DMS53 treated with DMSO at 0.1 percent for 48 hours (cell line): Measurements from ENCODE around the gene FBLN1.
"Not testable (repeated sequence)": the region's sequence is repeated elsewhere in the genome, so short reads cannot be mapped to it uniquely, and the experiment has no call there.

Experiments
- DNase-seq: peaks from one replicate; lab custom pipeline; 2025; ENCODE audit not compliant: unreplicated experiment; lab: John Stamatoyannopoulos, UW

Gene FBLN1

DNA sequence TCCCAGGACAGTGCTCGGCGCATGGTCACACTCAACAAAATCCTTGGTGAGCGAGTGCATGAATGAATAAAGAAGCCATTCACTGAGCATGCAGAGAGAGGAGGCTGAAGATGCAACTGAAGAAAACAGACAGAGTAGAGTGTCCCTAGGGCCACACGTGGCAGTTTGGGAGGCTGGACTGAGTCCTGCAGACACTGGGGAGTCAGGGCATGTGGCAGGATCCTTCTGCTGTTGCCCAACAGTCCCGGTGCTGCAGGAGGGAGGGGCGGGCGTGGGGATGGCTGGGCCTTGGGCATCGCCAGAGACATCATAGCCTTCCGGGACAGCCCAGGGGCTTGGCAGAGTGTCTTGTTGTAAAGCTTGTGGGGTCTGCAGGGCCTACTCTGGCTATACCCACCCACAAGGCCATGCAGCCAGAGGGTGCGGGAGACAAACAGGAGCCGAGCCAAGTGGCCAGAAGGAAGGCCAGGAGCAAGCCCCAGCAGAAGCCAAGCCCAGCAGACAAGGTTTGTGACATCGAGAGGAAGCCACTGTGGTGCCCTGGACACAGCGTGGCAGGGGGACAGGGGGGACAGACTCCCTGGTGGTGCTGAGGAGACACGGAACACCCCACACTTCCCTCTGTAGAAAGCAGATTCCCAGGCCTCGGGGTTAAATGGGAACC, 26.7 kb upstream of the FBLN1 start:
- DNase-seq: no peak

DNA sequence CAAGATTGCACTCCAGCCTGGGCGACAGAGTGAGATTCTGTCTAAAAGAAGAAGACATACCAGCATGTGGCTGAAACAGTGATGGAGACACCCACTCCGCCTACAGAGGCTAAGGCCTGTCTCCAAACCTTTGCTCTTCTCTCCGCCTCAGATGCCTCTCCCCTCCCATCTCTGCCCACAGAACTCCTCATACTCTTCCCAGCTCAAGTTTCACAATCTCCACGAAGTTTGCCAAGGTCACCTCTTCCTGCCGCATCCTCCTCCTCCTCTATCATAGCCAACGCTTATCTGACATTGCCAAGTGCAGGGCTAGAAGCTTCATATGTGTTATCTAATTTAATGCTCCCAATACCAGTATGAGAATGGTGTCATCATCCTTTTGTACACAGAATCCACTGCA, 25.9 kb upstream of the FBLN1 start:
- DNase-seq: no peak

DNA sequence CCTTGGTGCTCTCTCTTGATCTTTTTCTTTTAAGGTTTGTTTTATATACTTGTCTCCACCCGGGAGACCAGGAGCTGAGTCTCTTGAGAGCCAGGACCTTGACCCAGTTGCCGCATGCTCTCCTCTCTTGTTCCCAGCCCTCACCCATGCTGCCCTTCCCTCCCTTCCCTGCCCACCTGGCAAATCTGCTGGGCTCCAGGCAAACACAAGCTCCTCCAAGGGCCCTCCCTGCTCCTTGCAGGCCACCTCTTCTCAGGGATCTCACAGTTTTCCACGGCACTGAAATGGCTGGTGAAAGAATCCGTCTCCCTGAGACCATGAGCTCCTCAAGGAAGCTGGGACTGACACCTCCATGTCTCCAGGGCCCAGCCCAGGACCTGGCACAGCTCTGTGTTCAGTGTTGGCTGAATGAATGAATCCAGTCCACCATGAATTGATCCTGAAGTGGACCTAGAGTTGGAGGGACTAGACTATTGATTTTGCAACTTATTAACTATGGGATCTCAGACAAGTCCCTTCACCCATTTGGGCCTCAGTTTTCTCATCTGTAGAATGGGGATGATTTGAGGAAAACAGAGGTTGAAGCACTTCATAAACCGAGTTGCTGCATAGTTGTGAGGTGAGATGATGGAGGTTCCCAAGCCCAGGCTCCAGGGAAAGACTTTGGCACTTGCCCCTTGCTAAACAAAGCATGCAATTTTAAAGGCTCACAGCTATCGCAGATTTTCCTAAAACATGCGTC, 25.1 kb upstream of the FBLN1 start:
- no peak for DNase-seq

DNA sequence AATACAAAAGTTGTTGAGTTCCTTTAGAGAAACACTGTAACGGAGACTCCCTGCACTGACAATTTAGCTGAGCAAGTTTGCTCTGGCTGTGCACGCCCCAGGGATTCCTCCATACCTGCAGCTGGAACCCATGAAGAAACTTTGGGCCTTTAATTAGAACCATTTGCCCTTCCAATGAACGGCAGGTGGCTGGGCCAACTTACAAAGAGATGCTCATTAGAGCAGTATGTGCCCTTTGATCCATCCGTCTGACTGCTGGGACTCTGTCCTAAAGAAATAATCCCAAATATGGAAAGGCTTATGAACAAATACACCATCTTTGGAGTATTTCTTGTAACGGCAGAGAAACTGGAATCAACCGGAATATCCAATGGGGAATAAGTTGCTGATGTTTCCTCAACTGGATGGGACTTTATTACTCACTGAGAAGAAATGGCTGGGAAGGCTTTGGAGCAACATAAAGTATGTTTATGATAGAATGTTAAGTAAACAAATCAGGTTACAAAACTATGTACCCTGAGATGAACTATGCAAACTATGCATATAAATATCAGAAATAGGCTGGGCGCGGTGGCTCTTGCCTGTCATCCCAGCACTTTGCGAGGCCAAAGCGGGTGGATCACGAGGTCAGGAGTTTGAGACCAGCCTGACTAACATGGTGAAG, 24.4 kb upstream of the FBLN1 start:
- no peak for DNase-seq

DNA sequence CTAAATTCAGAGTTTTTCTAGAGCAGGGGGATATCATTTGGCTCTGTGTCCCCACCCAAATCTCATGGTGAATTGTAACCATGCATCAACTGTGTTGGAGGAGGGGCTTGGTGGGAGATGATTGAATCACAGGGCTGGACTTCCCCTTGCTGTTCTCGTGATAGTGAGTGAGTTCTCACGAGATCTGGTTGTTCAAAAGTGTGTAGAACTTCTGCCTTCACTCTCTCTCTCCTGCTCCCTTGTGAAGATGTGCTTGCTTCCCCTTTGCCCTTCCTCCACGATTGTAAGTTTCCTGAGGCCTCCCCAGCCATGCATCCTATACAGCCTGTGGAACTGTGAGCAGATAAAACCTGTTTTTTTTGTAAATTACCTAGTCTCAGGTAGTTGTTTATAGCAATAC, 22.0 kb upstream of the FBLN1 start:
- no peak for DNase-seq

DNA sequence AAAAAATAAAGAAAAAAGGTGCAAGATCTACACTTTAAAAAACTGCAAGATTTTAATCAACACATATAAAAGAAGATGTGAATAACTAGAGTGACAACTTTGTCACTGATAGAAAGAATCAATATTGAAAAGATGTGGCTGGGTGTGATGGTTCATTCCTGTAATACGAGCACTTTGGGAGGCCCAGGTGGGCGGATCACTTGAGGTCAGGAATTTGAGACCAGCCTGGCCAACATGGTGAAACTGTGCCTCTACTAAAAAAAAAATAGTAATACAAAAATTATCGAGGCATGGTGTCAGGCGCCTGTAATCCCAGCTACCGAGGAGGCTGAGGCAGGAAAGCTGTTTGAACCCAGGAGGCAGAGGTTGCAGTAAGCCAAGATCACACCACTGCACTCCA, 21.0 kb upstream of the FBLN1 start:
- no peak for DNase-seq

DNA sequence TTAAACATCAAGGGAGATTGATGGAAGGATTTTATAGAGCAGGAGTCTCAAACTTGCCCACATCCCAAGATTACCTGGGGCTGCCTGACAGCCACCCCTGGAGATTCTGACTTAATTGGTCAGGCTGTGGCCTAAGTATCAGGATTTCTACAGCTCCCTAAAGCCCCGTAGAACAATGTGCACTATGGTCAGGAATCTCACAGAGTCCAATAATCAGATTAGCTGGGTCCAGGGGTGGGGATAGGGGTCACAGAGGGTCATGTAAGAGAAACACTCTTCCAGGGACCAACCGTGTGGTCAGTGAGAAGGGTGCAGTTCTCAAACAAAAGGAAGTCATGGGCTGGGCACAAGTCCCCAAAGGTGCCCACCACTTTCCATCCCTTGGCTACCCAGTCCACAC, 20.5 kb upstream of the FBLN1 start:
- no peak for DNase-seq

DNA sequence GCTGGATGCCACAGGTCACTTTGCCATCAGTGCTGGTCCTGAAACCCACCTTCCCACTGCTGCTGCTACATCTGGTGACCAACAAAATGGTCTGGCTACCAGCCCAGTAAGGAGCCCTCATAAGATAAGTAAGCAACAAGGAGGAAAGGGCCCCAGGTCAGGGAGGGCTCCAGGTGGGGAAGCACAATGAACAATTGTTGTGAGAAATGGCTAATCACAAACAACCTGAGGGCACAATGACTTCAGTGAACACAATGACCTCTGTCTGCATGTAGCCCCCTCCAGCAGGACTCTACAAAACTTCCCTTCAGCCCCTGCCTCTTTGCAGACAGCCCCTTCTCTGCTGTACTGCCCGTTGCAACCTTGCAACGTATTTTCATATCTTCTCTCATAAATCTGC, 19.4 kb upstream of the FBLN1 start:
- DNase-seq: no peak

DNA sequence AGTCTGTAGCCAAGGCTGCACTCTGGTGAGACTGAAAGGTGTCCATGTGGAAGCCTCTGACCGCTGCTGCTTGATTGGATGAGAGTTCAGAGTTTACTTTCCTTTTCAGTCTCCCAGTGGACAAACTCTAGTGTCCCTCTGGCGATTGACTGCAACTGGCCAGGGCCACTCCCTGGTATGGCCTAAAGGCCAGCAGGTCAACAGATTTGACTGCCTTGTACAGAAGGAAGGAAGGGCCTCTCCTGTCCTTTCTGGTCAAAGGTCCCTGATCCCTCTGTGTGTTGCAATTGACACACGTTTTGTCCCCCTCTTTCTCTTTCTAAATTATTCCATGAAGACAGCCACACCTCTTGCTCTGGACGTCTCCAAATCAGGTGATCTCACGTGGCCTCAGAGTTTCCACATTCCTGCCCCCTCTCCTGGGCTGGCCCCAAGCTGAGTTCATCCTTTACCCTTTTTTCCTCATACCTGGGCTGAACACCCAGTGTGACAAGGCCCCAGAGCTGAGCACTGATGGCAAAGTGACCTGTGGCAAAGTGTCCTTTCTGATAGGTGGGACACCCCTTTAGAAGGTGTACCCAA, 18.7 kb upstream of the FBLN1 start:
- DNase-seq: no peak

DNA sequence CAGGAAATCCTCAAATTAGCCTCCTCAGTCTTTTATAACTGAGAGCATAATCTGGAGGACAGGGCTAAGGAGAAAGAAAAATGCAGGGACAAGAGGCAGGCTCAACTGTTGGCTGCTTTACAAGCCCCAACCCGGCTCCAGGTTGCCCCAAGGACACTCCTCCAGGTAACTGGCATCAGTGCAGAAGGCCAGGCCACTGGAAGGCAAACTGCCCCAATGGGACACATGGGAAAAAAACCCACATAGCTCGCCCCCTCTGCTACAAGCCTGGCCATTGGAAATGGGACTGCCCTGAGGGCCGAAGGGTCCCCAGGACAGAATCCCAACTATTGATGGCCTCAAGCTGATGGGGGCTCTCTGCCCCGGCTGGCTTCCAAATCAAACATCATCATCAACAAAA, 17.9 kb upstream of the FBLN1 start:
- no peak for DNase-seq

DNA sequence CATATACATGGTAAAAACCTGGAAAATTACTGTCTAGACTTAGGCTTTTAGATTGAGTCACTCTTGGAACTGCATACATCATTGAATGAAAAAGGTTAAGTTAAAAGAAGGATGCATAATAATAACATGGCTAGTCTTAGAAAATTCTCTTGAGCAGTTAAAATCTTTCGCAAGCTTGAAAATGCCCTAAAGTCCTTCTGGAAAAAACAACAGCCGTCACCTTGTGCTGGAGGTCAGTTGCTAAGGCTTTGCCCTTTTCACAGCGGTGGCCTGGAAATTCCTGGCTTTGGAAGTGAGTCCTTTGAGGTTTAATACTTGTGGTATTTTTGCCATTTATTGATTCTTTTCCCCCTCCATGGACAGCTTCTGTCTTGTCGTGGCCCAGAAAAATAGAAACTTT, 17.4 kb upstream of the FBLN1 start:
- DNase-seq: no peak

DNA sequence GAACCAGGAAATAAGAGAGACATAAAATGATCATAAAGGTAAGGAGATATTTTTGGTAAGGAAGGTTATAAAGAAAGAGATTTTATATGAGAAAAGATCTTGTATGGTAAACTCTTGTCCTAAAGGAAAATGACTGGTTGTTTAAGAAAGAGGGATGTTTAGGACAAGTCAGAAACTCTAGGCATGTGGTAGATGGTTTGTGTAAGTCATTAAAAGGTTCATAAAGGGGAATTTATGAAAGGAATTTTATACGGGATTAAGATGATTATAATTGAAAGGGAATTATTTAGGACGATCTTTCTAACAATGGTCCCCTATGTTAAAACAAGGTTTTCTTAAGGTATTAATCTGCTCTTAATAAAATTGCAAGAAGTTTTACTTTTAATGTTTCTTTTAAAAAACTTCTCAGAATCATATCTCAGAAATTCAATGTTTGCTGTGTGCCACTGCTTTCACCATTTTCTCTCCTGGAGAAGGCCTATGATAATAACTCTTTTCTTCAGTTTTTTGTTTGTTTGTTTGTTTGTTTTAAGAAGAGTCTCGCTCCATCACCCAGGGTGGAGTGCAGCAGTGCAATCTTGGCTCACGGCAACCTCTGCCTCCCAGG, 13.8 kb upstream of the FBLN1 start:
- no peak for DNase-seq

DNA sequence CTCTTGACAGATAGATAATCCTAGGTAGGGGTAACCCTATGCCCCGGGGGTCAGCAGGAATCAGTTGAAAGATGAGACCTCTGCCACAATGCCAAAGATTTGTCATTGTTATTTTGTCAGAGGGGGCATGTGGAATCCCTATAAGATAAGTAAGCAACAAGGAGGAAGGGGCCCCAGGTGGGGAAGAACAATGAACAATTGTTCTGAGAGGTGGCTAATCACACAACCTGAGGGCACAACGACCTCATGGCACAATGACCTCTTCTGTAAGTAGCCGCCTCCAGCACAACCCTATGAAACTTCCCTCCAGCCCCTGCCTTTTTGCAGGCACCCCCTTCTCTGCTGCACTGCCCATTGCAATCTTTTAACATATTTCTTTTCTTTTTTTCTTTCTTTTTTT, 11.8 kb upstream of the FBLN1 start:
- no peak for DNase-seq

DNA sequence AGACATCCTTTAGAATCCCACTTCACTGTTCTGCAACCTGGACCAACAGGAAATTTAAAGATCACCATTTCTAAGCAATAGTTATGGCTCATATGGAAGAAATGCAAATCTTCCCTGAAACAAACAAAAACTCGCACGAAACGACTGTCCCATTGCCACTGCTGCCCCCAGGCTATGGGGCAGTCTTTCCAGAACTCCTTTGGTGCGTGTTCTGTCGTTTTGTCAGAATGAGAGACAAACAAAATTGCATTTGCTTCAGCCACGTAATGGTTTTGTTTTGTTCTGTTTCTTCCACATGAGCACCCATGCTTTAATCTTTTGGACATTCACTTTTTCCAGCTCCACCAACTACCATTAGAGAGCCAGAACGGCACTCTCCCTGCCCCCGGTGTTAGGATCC, 10.8 kb upstream of the FBLN1 start:
- no peak for DNase-seq

DNA sequence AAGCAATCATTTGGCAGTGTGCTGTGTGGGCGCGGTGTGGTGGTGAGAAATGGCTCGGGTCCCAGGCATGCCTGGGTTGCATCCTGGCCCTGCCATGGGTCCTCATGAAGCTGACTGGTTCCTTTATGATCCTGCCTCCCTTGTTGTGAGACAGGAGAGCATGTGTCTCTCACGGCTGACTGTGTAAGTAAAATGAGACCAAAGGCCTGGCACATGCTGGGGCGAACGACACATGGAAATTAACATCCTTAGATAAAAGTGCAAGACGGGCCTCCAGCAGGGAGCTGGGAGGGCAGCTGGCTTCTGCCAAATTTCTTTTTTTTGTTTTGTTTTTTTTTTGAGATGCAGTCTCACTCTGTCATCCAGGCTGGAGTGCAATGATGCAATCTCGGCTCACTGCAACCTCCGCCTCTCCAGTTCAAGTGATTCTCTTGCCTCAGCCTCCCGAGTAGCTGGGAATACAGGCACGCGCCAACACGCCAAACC, 9.4 kb upstream of the FBLN1 start:
- no peak for DNase-seq

DNA sequence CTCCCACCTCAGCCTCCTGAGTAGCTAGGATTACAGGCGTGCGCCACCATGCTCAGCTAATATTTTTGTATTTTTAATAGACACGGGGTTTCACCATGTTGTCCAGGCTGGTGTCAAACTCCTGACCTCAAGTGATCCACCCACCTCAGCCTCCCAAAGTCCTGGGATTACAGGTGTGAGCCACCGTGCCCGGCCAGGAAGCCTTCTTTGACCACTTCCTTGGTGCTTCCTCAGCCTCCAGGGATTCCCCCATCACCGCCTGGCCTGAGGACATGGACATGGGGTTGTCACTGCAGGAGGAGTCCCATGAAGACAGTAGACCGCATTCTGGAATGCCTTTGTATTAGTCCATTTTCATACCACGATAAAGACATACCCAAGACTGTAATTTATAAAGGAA, 8.4 kb upstream of the FBLN1 start:
- not testable (repeated sequence) for DNase-seq

DNA sequence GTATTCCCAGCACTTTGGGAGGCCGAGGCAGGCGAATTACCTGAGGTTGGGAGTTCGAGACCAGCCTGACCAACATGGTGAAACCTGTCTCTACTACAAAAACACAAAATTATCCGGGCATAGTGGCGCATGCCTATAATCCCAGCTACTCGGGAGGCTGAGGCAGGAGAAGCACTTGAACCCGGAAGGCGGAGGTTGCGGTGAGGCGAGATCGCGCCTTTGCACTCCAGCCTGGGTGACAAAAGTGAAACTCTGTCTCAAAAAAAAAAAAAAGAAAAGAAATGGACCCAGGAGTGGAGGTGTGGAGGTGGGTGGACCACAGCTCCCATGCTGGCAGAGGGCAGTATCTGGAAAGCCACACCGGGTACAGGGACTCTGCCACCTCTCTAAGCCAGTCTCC, 7.1 kb upstream of the FBLN1 start:
- not testable (repeated sequence) for DNase-seq

DNA sequence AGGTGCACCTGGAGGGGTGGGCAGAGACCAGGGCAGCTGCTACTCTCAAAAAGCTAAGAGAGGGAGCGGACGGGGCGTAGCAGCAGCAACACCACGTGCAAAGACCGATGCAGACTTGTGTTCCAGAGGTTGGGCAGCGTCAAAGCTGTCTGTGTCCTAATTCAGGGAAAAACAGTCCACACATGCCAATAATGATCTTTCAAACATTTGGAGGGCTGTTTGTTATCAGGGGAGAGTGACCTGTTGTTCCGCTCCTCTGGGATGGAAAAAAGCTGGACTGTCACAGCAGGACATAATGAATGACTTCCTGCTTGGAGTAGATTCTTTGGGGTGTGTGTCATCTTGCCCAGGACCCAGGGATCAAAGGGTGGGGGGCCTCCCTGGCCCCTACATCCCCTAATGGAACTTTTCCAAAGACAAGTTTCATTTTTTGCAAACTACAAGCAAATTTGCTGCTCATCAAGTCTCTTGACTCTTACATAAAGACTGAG, 6.2 kb upstream of the FBLN1 start:
- DNase-seq: no peak

DNA sequence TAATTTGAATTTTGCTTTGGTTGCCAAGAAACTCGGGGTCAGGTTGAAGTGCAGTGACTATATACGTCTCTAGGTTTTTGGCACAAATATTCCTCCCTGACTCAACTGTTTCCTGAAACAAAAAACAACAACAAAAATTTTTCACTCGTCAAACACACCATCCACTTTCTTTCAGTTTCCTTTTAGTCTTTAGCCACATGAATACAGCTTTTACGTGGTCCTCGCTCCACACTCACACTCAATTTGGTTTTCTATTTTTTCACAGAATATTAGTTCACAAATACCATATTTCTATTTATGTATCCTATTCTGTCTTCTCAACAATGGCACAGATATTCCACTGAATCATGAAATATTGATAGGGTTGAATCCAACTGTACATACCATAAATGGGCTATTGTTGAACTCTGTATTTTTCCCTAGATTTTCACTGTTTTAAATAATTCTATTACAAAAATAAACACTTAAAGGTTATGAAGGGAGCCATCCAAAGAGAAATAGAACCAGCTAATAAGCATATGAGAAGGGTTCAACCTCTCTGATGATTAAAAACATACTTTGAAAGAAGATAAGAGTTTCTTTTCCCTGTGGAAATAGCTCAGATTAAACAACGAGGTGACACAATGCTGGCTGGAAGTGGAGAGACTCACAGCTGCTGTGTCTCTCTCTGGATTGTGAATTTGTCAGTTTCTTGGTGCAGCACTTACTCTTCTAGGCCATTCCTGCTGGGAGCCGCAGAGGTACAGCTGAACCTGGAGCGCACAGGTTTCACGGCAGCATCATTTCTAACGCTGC, 5.1 kb upstream of the FBLN1 start:
- no peak for DNase-seq

DNA sequence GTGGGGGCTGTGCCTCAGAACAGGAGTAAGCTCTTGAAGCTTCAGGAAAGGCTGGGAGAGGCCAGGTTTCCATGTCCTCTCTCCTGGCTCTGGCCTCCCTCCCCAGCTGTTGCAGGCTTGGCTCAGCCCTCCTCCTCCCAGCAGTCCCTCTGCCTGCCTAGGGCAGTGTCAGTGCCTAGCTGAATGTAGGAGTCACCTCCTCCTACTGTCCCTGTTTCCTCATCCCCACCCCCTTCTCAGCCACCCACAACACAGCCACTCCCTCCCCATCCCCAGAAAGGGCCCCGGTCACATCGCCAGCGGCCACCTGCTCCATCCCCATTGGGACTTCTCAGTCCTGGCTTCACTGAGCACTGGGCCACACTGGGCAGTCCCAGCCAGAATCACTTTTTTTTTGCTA, 2.9 kb upstream of the FBLN1 start:
- no peak for DNase-seq
